HEK293 (cell line): ENCODE data around the gene ASXL1.
"Not testable (repeated sequence)": the region's sequence is repeated elsewhere in the genome, so short reads cannot be mapped to it uniquely, and the experiment has no call there.

ENCODE experiments used
- CTCF ChIA-PET: fragments of 350-600 bp; formaldehyde crosslinking; extraction: SDS; loops from one replicate; lab custom pipeline; 2021; ENCODE audit warnings: antibody characterized with exemption; lab: Yijun Ruan, JAX
- POLR2A ChIA-PET: fragments of 300-600 bp; formaldehyde crosslinking; extraction: SDS; loops from one replicate; lab custom pipeline; 2020; ENCODE audit warnings: antibody characterized with exemption, inconsistent platforms; lab: Yijun Ruan, JAX
- H3K27ac ChIP-seq: fragments of 200-500 bp; sonication (Bioruptor generic); 2 replicates; pipeline ENCODE4 v1.5.1; 2014; ENCODE audit warnings: low read depth, low read length, control low read depth, inconsistent platforms; ENCODE audit errors: extremely low read depth
- H3K36me3 ChIP-seq, 2 experiments: fragments of 200-500 bp in 1 of 2; sonication (Bioruptor generic) in 1 of 2; 1 replicate in 1 of 2; 2 replicates in 1 of 2; pipeline ENCODE4 v1.5.1; 2014 to 2017; ENCODE audit warnings: inconsistent platforms in 2 of 2, low read length in 2 of 2; ENCODE audit not compliant: control insufficient read depth in 2 of 2, insufficient read depth in 1 of 2
- H3K4me1 ChIP-seq: fragments of 200-500 bp; sonication (Bioruptor generic); 2 replicates; pipeline ENCODE4 v1.5.1; 2014; ENCODE audit warnings: mild to moderate bottlenecking, low read length, inconsistent platforms; ENCODE audit not compliant: control insufficient read depth, insufficient read depth
- H3K4me3 ChIP-seq: 2 replicates; pipeline ENCODE4 v1.5.1; 2011; ENCODE audit warnings: low read depth, mild to moderate bottlenecking, control low read depth, low read length, moderate library complexity
- H3K9me3 ChIP-seq: fragments of 200-500 bp; sonication (Bioruptor generic); 2 replicates; pipeline ENCODE4 v1.5.1; 2014; ENCODE audit warnings: low read depth, low read length, inconsistent platforms; ENCODE audit not compliant: control insufficient read depth, insufficient read depth
- HOXA7 ChIP-seq: sonication (generic); formaldehyde crosslinking; IDR thresholded peaks from 2 replicates; pipeline ENCODE4 v1.8.1; 2022; ENCODE audit warnings: missing genetic modification reagents, borderline replicate concordance
- INSM2 ChIP-seq: fragments of 450-650 bp; formaldehyde crosslinking; IDR thresholded peaks from 2 replicates; pipeline ENCODE4 v1.5.1; 2016; ENCODE audit warnings: missing biosample characterization, missing genetic modification characterization
- KLF16 ChIP-seq: fragments of 450-650 bp; formaldehyde crosslinking; IDR thresholded peaks from 2 replicates; pipeline ENCODE4 v1.5.1; 2017; ENCODE audit warnings: missing biosample characterization, missing genetic modification characterization
- MZF1 ChIP-seq: fragments of 450-650 bp; formaldehyde crosslinking; IDR thresholded peaks from 2 replicates; pipeline ENCODE4 v1.5.1; 2017; ENCODE audit warnings: missing biosample characterization, missing genetic modification characterization, borderline replicate concordance
- TRIM28 ChIP-seq: IDR thresholded peaks from 2 replicates; pipeline ENCODE4 v1.6.1; 2011; ENCODE audit warnings: low read length, control low read depth, borderline replicate concordance
- YY1 ChIP-seq: fragments of 450-650 bp; formaldehyde crosslinking; IDR thresholded peaks from 2 replicates; pipeline ENCODE4 v1.5.1; 2018; ENCODE audit warnings: missing biosample characterization, missing genetic modification characterization
- YY2 ChIP-seq: fragments of 450-650 bp; formaldehyde crosslinking; IDR thresholded peaks from 2 replicates; pipeline ENCODE4 v1.5.1; 2016; ENCODE audit warnings: missing biosample characterization, missing genetic modification characterization
- ZIC2 ChIP-seq: fragments of 450-650 bp; formaldehyde crosslinking; IDR thresholded peaks from 2 replicates; pipeline ENCODE4 v1.5.1; 2016; ENCODE audit warnings: missing biosample characterization, missing genetic modification characterization
- ZNF121 ChIP-seq: fragments of 450-650 bp; formaldehyde crosslinking; IDR thresholded peaks from 2 replicates; pipeline ENCODE4 v1.5.1; 2016; ENCODE audit warnings: missing biosample characterization, missing genetic modification characterization
- ZNF221 ChIP-seq: fragments of 450-650 bp; formaldehyde crosslinking; IDR thresholded peaks from 2 replicates; pipeline ENCODE4 v1.5.1; 2017; ENCODE audit warnings: missing biosample characterization, missing genetic modification characterization, borderline replicate concordance
- ZNF239 ChIP-seq: fragments of 450-650 bp; formaldehyde crosslinking; IDR thresholded peaks from 2 replicates; pipeline ENCODE4 v1.5.1; 2016; ENCODE audit warnings: missing biosample characterization, missing genetic modification characterization
- ZNF366 ChIP-seq: fragments of 450-650 bp; formaldehyde crosslinking; conservative IDR thresholded peaks from 2 replicates; pipeline ENCODE4 v1.5.1; 2016; ENCODE audit warnings: missing biosample characterization, missing genetic modification characterization
- ZNF416 ChIP-seq: fragments of 450-650 bp; formaldehyde crosslinking; IDR thresholded peaks from 2 replicates; pipeline ENCODE4 v1.5.1; 2016; ENCODE audit warnings: missing biosample characterization, missing genetic modification characterization
- ZNF488 ChIP-seq: fragments of 450-650 bp; formaldehyde crosslinking; IDR thresholded peaks from 2 replicates; pipeline ENCODE4 v1.5.1; 2016; ENCODE audit warnings: missing biosample characterization, missing genetic modification characterization
- ZNF530 ChIP-seq: fragments of 450-650 bp; formaldehyde crosslinking; IDR thresholded peaks from 2 replicates; pipeline ENCODE4 v1.5.1; 2016; ENCODE audit warnings: low read depth, missing biosample characterization, missing genetic modification characterization
- ZNF560 ChIP-seq: fragments of 450-650 bp; formaldehyde crosslinking; IDR thresholded peaks from 2 replicates; pipeline ENCODE4 v1.5.1; 2017; ENCODE audit warnings: missing biosample characterization, missing genetic modification characterization, borderline replicate concordance
- ZNF571 ChIP-seq: fragments of 450-650 bp; formaldehyde crosslinking; IDR thresholded peaks from 2 replicates; pipeline ENCODE4 v1.5.0; 2017; ENCODE audit warnings: missing biosample characterization, missing genetic modification characterization
- ZNF792 ChIP-seq: fragments of 450-650 bp; formaldehyde crosslinking; IDR thresholded peaks from 2 replicates; pipeline ENCODE4 v1.5.1; 2016; ENCODE audit warnings: missing biosample characterization, missing genetic modification characterization
- ZNF837 ChIP-seq: fragments of 450-650 bp; formaldehyde crosslinking; IDR thresholded peaks from 2 replicates; pipeline ENCODE4 v1.5.1; 2016; ENCODE audit warnings: missing biosample characterization, missing genetic modification characterization
- ZSCAN18 ChIP-seq: fragments of 450-650 bp; formaldehyde crosslinking; IDR thresholded peaks from 2 replicates; pipeline ENCODE4 v1.5.1; 2016; ENCODE audit warnings: missing biosample characterization, missing genetic modification characterization
- ZXDB ChIP-seq: fragments of 450-650 bp; formaldehyde crosslinking; IDR thresholded peaks from 2 replicates; pipeline ENCODE4 v1.5.1; 2016; ENCODE audit warnings: missing biosample characterization, missing genetic modification characterization

The ASXL1 gene

GRCh38 chr20:32339116-32339515 lies 19.0 kb upstream of the ASXL1 start:
- Histone ChIP-seq H3K9me3 (no peaks in the 10 kb centered on the region), H3K4me3 (no peak overlapping the region), H3K4me1 (no peaks in the 10 kb centered on the region), H3K36me3 (peaks cover 0 to 5% of the 10 kb centered on the region in 2 experiments; a peak in 1 of 3 replicates), H3K27ac (no peak overlapping the region)
- no peak for TF ChIP-seq ZNF221
- no peak for TF ChIP-seq TRIM28
- TF ChIP-seq ZNF488 (tag by site-specific recombination), result no peak
- TF ChIP-seq ZNF837 (tag by site-specific recombination), result no peak
- POLR2A ChIA-PET, result no interaction called here
- CTCF ChIA-PET, result interaction anchor here (0.6 to 1.0 kb wide), 4 partner anchors 29 to 313 kb away, joined by 3 to 4 read pairs (median 3); no protein-coding TSS in a partner anchor

GRCh38 chr20:32341053-32341452 lies 17.1 kb upstream of the ASXL1 start:
- POLR2A ChIA-PET, H3K27ac ChIP-seq, CTCF ChIA-PET, H3K4me3 ChIP-seq, H3K9me3 ChIP-seq, H3K4me1 ChIP-seq, H3K36me3 ChIP-seq: not testable (repeated sequence)

- ChIA-PET POLR2A (interaction anchor here (0.6 kb wide), 1 partner anchor 51 kb away, joined by 5 read pairs; no protein-coding TSS in a partner anchor), CTCF (no interaction called here)
- H3K9me3 ChIP-seq, result no peaks in the 10 kb centered on the region
Observed at GRCh38 chr20:32343439-32343838, 14.7 kb upstream of the ASXL1 start.

GRCh38 chr20:32344835-32345506 lies 13.2 kb upstream of the ASXL1 start:
- ChIA-PET POLR2A (interaction anchor here (1.1 kb wide), 1 partner anchor 13 kb away, joined by 3 read pairs; no protein-coding TSS in a partner anchor), CTCF (interaction anchor here (0.5 to 1.8 kb wide), 3 partner anchors 9 to 24 kb away, joined by 3 to 5 read pairs (median 3); no protein-coding TSS in a partner anchor)
- no peak overlapping the region for H3K27ac ChIP-seq

More at GRCh38 chr20:32343439-32343838, 14.7 kb upstream of the ASXL1 start:
- Histone ChIP-seq H3K4me1 (no peaks in the 10 kb centered on the region), H3K27ac (no peak overlapping the region), H3K4me3 (no peak overlapping the region), H3K36me3 (no peaks in the 10 kb centered on the region)
- TF ChIP-seq YY1 (no peak), HOXA7 (CRISPR knock-in tag) (no peak), INSM2 (no peak), MZF1 (tag by site-specific recombination) (no peak), ZNF121 (tag by site-specific recombination) (0 out of 2 replicates have a peak, but pooled peaks have one; percentile 31), ZNF239 (tag by site-specific recombination) (no peak)

GRCh38 chr20:32348207-32348606 lies 9.9 kb upstream of the ASXL1 start:
- Histone ChIP-seq H3K9me3 (no peaks in the 10 kb centered on the region), H3K4me3 (no peak overlapping the region)
- CTCF ChIA-PET, result interaction anchor here (1.0 kb wide), 1 partner anchor 12 kb away, joined by 3 read pairs; no protein-coding TSS in a partner anchor
- no peak for TF ChIP-seq ZNF366 (tag by site-specific recombination)
- TF ChIP-seq ZXDB (tag by site-specific recombination), result no peak
- TF ChIP-seq ZNF792, result no peak
- TF ChIP-seq ZSCAN18 (tag by site-specific recombination), result no peak
- no peak for TF ChIP-seq ZNF530 (tag by site-specific recombination)
- TF ChIP-seq YY2, result no peak
- no peak for TF ChIP-seq KLF16
- TF ChIP-seq ZNF416 (tag by site-specific recombination), result no peak
- no peak for TF ChIP-seq ZNF571
- TF ChIP-seq, all 188 proteins: peak for 0
- H3K4me1 ChIP-seq, result no peaks in the 10 kb centered on the region
- no peak overlapping the region for H3K27ac ChIP-seq
- no peaks in the 10 kb centered on the region for H3K36me3 ChIP-seq
- POLR2A ChIA-PET, result no interaction called here

More at GRCh38 chr20:32344835-32345506, 13.2 kb upstream of the ASXL1 start:
- Histone ChIP-seq H3K4me3 (no peak overlapping the region), H3K9me3 (no peaks in the 10 kb centered on the region), H3K36me3 (no peaks in the 10 kb centered on the region), H3K4me1 (no peaks in the 10 kb centered on the region)
- TF ChIP-seq ZIC2 (tag by site-specific recombination) (peak; percentile 74), ZNF560 (tag by site-specific recombination) (no peak)
